Endodermal cell (in vitro differentiated cells): ENCODE measurements around the gene ZNF440. TPM values are rescaled to one million over a fixed set of nuclear protein-coding genes. Genes with fewer than 3 reads are reported as not detected.

Experiments used
- DNase-seq: peaks from one replicate; pipeline ENCODE4 v3.0.0-alpha.2; 2017
- H3K27ac ChIP-seq: 2 replicates; pipeline ENCODE4 v1.5.1; 2013; ENCODE audit warnings: mild to moderate bottlenecking, low read depth, low read length, moderate library complexity
- H3K27me3 ChIP-seq: 2 replicates; pipeline ENCODE4 v1.6.1; 2013; ENCODE audit warnings: mild to moderate bottlenecking, low read length, moderate library complexity; ENCODE audit not compliant: insufficient read depth, control insufficient read depth, poor library complexity, severe bottlenecking
- H3K36me3 ChIP-seq: 2 replicates; pipeline ENCODE4 v1.7.0; 2013; ENCODE audit warnings: mild to moderate bottlenecking, low read length, moderate library complexity; ENCODE audit not compliant: control insufficient read depth, insufficient read depth
- H3K4me1 ChIP-seq: one replicate; pipeline ENCODE4 v1.7.0; 2013; ENCODE audit warnings: low read length; ENCODE audit not compliant: control insufficient read depth, insufficient read depth
- H3K4me3 ChIP-seq: 2 replicates; pipeline ENCODE4 v1.5.1; 2013; ENCODE audit warnings: mild to moderate bottlenecking, low read length, moderate library complexity
- H3K9ac ChIP-seq: 2 replicates; pipeline ENCODE4 v1.6.1; 2013; ENCODE audit warnings: mild to moderate bottlenecking, low read length, moderate library complexity; ENCODE audit not compliant: poor library complexity, severe bottlenecking; ENCODE audit errors: extremely low read depth
- H3K9me3 ChIP-seq: 2 replicates; pipeline ENCODE4 v1.6.1; 2013; ENCODE audit warnings: mild to moderate bottlenecking, low read length, moderate library complexity; ENCODE audit not compliant: control insufficient read depth
- H3K27ac Mint-ChIP-seq: 2 replicates; pipeline ENCODE4 v1.8.0; 2020; ENCODE audit warnings: mixed read lengths
- H3K27me3 Mint-ChIP-seq: 2 replicates; pipeline ENCODE4 v1.8.0; 2021; ENCODE audit warnings: mild to moderate bottlenecking, mixed read lengths; ENCODE audit not compliant: insufficient read depth
- H3K36me3 Mint-ChIP-seq: 2 replicates; pipeline ENCODE4 v1.8.0; 2020; ENCODE audit warnings: low read depth, mixed read lengths
- H3K4me1 Mint-ChIP-seq: 2 replicates; pipeline ENCODE4 v1.8.0; 2020; ENCODE audit warnings: mixed read lengths
- H3K4me3 Mint-ChIP-seq: 2 replicates; pipeline ENCODE4 v1.8.0; 2020; ENCODE audit warnings: mild to moderate bottlenecking, moderate library complexity, mixed read lengths
- H3K9me3 Mint-ChIP-seq: 2 replicates; pipeline ENCODE4 v1.8.0; 2020; ENCODE audit warnings: mild to moderate bottlenecking, mixed read lengths
- WGBS, 2 experiments: methylation state at CpG; one replicate each; pipeline versions ENCODE4 v1.1.5 to v1.1.7; 2013; ENCODE audit warnings: missing lambda C conversion rate in 2 of 2, mixed read lengths in 1 of 2; ENCODE audit not compliant: insufficient coverage in 1 of 2, insufficient read length in 1 of 2; 5-methylcytosine and 5-hydroxymethylcytosine counted together
- total RNA-seq, 2 donors: library from RNA; stranded (reverse); fragmentation: NEBNext Ultra II Directional in 1 of 2; extraction: Animal tissue kit (Norgen Biotek cat#: 25700) in 1 of 2; gene quantifications; 2 replicates in 1 of 2; 3 replicates in 1 of 2; pipeline ENCODE4 v1.2.1, GENCODE V29; 2021
- TF ChIP-seq, protein P1 (sequence below): fragments of 200-600 bp; sonication (generic); conservative IDR thresholded peaks from 2 replicates; pipeline ENCODE4 v1.5.0; 2021; ENCODE audit warnings: antibody characterized with exemption, mild to moderate bottlenecking

ZNF440 gene
- total RNA-seq, 2 donors from 2014 or later: 11.2 to 14.0 TPM

DNA sequence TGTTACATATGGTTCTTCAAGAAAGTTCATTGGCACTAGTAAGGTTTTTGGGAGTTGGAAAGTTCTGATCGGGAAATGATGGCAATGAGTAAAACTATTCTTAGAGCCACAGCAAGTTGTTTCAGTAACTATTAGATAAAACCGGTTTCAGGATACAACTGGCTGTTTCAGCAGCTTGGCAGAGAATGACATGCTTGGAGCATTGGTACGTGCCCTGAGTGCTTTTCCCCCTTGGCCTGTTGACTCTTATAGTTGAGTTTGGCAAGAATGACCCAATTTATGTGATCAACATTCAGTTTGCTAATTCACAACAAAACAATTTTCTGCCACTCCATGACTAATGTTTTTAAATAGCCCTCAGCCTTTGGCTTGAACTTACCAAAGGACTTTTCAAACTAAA, 26.5 kb upstream of the ZNF440 start:
- peaks cover 4% of the 10 kb centered on the region for H3K36me3 Mint-ChIP-seq
- Histone ChIP-seq H3K4me1 (no peaks in the 10 kb centered on the region), H3K36me3 (peaks cover 3% of the 10 kb centered on the region), H3K27me3 (no peaks in the 10 kb centered on the region), H3K9me3 (peaks cover 19% of the 10 kb centered on the region), H3K9ac (no peak overlapping the region), H3K27ac (no peak overlapping the region), H3K4me3 (no peak overlapping the region)
- DNase-seq: no peak
- H3K9me3 Mint-ChIP-seq: peaks cover 65% of the 10 kb centered on the region
- 76 to 89% methylated on average over 3 of the region's 3 CpGs for WGBS, 2 experiments
- no peak overlapping the region for H3K27ac Mint-ChIP-seq
- TF ChIP-seq, protein P1, sequence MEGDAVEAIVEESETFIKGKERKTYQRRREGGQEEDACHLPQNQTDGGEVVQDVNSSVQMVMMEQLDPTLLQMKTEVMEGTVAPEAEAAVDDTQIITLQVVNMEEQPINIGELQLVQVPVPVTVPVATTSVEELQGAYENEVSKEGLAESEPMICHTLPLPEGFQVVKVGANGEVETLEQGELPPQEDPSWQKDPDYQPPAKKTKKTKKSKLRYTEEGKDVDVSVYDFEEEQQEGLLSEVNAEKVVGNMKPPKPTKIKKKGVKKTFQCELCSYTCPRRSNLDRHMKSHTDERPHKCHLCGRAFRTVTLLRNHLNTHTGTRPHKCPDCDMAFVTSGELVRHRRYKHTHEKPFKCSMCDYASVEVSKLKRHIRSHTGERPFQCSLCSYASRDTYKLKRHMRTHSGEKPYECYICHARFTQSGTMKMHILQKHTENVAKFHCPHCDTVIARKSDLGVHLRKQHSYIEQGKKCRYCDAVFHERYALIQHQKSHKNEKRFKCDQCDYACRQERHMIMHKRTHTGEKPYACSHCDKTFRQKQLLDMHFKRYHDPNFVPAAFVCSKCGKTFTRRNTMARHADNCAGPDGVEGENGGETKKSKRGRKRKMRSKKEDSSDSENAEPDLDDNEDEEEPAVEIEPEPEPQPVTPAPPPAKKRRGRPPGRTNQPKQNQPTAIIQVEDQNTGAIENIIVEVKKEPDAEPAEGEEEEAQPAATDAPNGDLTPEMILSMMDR: no peak
- H3K27me3 Mint-ChIP-seq: peaks cover 20% of the 10 kb centered on the region
- no peak overlapping the region for H3K4me3 Mint-ChIP-seq
- no peaks in the 10 kb centered on the region for H3K4me1 Mint-ChIP-seq

DNA sequence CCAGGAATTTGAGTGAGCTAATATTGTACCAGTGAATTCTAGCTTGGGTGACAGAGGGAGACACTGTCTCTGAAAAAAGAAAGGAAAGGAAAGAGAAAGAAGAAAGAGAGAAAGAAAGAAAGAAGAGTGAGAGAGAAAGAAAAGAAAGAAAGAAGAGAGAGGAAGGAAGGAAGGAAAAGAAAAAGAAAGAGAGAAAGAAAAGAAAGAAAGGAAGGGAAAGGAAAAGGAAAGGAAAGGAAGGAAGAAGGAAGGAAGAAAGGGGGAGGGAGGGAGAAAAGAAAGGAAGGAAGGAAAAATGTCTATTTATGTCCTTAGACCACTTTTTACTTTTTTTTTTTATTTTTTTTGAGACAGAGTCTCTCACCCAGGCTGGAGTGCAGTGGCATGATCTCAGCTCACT, 21.1 kb upstream of the ZNF440 start:
- Mint-ChIP-seq H3K36me3 (no peaks in the 10 kb centered on the region), H3K9me3 (peaks cover 17% of the 10 kb centered on the region), H3K27ac (no peak overlapping the region), H3K4me1 (peaks cover 5% of the 10 kb centered on the region), H3K4me3 (no peak overlapping the region), H3K27me3 (peaks cover 52% of the 10 kb centered on the region)
- no peak for DNase-seq
- no peak overlapping the region for H3K4me3 ChIP-seq
- H3K9me3 ChIP-seq: no peaks in the 10 kb centered on the region
- peaks cover 4% of the 10 kb centered on the region for H3K4me1 ChIP-seq
- H3K9ac ChIP-seq: no peak overlapping the region
- H3K27me3 ChIP-seq: peaks cover 19% of the 10 kb centered on the region
- no peak overlapping the region for H3K27ac ChIP-seq
- no peaks in the 10 kb centered on the region for H3K36me3 ChIP-seq
- TF ChIP-seq, protein P1: no peak

DNA sequence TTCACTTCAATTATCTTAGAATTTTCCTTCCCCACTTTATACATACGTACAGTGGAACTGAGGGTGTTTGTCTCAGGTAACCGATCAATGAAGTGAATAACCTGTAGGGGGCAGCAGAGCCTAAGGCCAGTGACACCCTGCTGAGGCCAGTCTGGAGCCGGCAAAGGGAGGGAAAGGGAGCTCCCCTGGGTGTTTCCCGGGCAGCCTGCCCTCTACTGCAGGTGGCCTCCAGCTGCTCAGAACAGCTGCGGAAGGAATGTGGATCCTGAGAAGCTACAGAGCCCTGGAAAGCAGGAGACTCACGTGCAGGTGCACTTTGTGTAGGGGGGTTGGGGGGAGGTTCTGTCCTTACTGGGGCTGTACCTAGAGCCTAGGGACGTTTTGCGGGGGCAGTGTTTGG, 16.6 kb upstream of the ZNF440 start:
- DNase-seq: peak; percentile 90
- peaks cover 6% of the 10 kb centered on the region for H3K4me1 Mint-ChIP-seq
- peaks cover 50% of the 10 kb centered on the region for H3K27me3 Mint-ChIP-seq
- H3K9me3 Mint-ChIP-seq: peaks cover 3% of the 10 kb centered on the region
- Histone ChIP-seq H3K4me1 (peaks cover 6% of the 10 kb centered on the region), H3K9me3 (no peaks in the 10 kb centered on the region), H3K27ac (no peak overlapping the region), H3K9ac (no peak overlapping the region), H3K36me3 (no peaks in the 10 kb centered on the region), H3K27me3 (peaks cover 19% of the 10 kb centered on the region), H3K4me3 (peak overlapping the region; percentile 95)
- H3K4me3 Mint-ChIP-seq: peak overlapping the region; percentile 63
- H3K27ac Mint-ChIP-seq: peak overlapping the region; percentile 18
- WGBS, 2 experiments: 14 to 20% methylated on average over 2 to 8 of the region's 8 CpGs
- TF ChIP-seq, protein P1: peak; percentile 90
- H3K36me3 Mint-ChIP-seq: no peaks in the 10 kb centered on the region
